ENCODE measurements around the gene PLXNB2.

Gene PLXNB2

DNA sequence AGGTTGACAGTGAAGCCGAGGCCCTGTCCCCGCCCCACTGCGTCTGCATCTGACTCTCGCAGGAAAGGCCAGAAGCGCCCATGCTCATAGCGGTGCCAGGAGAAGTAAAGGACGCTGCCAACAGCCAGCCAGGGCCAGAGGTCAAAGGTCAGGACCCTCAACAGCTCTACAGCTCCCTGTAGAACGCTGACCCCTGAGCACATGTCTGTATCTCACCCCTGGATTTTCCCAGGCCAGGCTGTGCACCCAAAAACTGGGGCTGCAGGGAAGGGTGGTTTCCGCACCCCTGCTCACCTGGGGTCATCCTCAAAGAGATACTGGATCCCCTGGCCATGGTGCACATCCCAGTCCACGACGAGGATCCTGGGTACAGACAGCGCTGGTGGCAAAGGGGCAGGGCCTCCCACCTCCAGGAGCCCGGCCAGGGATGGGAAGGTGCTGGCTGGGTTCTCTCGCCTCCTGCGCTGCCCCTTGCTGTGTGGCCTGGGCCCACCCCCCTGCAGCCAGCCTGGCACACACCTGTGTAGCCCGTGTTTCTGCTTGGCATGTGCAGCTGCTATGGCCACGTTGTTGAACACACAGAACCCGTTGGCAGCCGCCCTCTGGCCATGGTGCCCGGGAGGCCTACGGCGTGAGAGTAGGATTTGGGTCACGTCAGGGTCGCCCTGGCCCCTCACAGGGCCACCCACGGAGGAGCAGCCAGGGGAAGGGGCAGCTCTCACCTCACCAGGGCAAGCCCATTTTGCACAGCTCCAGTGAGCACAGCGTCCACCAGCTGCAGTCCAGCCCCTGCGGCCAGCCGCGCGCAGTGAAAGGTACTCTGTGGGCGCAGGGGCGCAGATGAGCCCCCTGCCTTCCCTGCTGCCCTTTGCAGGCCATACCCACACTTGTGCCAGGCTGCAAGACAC lies 57.9 kb downstream of the PLXNB2 start:
- DNase-seq = no peak

DNA sequence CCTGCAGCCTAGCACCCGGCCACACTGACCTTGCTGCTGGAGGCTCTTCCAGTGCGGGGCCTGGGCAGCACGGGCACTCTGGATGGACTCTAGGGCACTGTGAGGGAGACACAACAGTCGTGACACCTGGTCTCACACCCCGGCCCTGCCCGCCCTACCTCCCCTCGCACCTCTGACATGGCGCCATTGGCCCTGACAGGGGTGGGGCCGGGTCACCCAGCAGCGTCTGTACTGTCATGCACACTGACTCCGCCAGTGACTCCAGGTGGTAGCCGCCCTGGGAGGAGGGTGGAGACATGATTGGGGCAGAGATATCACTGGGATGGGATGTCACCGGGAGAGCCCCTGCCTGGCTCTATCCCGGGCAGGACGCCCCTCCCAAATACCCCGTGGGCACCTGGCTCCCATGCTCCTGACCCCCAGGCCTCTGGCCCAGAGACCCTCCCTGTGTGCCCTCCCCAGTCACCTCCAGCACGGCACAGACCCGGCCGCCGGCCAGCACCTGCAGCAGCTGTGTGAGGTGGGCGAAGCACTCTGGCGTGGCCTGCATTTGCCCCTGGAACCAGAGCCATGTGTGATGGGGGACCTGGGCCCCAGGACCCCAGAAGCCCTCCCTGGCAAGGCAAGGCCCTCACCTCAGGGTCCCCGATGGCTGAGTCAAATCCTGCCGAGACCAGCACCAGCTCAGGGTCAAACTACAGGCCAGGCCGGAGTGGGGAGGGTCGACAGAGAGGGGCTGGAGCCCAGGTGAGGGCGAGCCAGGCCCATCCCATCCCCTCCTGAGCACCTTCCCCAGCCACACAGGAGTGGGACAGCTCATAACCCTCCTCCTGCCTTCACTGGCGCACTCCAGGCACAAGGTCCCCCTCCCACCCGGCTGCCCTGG lies 59.0 kb downstream of the PLXNB2 start:
- DNase-seq = no peak

DNA sequence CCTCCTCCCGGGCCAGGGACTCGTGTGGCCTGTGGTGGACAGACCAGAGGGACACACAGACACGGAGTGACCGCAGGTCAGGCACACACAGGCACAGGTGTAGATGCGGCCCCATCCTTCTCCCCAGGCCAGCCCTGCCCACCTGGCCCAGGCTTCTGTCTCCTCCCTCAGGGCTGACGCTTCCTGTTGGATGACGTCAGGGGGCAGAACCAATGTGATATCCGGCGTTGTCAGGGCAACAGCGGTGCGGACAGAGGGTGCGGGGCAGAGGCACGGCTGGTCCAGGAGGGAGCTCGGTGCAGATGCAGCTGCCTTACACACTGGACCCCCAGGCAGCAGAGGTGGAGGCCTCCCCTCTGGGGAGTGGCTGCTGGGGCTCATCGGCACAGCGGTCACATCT lies 59.7 kb downstream of the PLXNB2 start:
- DNase-seq = peak; percentile 78

DNA sequence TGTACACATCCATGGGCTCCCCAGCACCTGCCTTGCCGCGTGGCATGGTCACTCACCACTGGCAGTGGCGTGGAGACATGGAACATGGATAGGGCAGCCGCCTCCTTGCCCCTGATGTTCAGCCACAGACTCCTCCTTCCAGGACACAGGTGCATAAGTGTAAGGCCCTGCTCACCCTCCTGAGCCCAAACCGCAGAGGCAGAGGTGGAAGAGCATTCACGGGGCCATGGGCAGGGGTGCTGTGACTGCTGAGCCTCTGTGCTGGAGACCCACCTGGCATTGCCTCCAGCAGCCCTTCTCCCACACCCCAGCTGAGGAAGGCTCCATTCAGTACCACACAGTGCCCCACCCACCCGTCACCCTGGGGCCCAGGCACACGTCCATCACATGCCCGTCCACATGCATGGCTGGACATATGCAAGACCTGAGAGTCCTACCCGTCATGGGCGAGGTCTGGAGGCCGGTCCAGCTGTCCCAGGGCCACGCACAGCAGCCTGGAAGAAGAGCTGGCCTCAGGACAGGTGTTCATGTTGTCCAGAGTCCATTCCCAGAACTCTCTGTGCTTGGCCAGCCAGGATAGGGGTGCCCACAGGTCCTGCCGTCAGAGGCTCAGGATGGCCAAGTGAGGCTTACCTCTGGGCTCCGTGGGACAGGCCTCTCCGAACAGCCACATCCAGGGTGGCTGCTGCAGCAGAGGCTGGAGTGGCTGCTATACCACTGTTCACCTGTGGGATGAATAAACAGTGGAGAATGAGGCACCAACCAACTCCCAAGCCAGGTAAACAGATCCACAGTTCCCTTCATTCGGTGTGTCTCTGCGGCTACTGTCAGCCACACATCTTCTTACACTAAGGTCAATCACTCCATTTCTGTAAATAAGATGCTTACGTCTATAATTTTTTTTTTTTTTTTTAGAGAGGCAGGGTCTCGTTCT lies 60.9 kb downstream of the PLXNB2 start:
- no peak for DNase-seq

DNA sequence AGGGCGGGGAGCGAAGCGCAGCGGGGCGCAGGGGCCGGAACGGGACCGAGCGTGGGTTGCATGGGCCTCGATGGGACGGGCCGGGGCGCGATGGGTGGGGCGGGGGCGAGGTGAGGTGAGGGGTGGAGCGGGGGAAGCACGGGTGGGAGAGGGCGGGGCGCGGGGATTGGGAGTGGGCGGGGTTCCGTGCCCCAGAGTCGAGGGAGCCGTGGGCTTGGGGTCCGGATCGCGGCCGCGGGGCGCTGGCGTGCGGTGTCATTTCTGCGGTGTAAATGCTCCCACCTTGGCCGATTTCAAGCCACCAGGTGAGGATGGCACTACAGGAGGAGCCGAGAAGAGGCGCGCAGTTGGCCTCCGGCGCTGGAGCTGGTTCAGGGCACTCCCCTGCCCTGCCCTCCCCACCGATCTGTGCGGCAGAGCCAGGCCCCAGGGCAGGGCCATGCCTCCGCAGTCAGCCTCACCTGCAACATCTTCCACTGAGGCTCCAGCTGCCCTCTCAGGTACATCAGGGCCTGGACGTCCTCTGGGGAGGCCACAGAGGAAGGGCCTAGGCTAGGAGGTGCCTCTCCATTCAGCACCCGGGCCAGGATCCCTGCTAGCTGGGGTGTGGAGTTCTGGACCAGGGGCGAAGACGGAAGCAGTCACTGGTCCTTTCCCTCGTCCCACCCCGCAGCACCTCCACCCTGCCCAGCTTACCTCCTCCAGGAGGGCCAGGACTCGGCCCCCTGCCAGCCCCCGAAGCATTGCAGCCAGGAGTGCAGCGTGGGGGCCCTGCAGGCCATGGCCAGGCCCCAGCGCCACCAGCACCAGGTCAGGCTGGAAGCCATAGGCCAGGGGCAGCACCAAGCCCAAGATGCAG lies 62.0 kb downstream of the PLXNB2 start:
- no peak for DNase-seq

DNA sequence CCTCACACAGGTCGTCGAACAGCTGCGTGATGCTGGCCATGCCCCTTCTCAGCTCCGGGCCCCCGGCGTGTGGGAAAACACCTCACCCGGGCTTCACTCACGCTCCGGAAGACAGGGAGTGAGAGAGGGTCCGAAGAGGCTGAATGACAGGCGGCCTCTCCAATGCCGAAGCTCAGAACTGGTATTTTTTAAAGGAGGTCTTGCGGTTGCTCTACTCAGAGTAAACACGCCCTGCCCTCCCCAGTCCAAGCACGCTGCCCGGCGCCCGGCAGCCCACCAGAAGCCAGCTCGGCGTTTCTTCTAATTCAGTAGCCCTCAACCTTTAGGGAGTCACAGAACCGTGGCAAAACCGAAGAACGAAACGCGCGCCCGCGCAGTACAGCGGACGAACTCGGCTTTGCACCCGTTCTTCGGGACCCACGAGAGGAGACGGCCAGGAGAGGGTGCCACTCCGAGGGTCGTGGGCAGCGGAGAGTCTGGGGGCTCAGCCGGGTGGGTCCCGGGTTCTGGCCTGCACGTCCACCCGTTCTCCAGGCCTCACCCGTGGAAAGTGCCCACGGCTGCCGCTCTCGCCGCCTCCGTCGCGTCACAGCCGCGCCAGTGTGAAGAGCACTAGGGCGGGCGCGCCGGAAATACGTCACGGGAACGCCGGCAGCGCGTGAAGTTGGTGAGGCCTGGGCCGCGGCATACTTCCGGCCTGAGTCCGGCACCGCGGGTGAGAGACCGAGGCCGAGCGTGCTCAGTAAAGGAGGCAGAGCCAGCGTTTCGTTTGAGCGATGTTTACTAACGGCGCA lies 62.8 kb downstream of the PLXNB2 start, which contains the start of gene TUBGCP6:
Gene TUBGCP6, minus strand, starts transcription at position 604 of the 794 bp plus-strand sequence. Its CDS starts 564 bp downstream, at position 40.
- DNase-seq = peak; percentile 95

DNA sequence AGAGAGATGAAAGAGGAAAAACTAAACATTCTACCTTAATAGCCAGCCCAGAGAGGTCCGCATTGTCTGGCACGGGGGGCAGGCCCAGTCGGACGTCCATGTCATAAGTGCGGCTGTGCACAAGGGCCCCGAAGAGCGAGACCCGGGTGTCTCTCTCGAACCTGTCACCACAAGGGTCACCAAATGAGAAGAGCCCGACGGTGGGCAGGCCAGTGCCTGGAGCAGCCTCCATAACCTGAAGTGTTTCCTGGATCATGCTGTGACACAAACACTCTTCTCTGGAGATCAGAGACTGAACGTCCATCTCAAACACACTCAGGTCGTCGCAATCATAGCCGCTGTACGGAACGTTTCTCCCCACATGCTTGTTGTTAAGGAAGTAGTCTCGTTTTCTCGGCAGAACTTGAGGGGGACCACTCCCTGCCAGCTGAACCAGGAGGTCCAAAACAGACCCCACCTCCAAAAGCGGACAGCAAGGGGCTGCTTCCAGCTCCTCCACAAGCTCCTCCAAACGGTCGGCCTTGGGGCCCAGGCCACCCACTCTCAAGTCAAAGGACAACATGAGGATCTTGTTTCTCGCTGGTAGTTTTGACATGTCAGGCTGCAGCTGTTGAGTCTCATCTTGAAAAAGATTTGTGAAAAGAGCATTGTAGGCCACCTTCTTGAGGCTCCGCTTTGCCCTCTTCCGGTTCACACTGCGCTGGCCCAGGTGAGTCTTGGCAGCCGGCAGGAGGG lies 63.6 kb downstream of the PLXNB2 start:
- DNase-seq = no peak

DNA sequence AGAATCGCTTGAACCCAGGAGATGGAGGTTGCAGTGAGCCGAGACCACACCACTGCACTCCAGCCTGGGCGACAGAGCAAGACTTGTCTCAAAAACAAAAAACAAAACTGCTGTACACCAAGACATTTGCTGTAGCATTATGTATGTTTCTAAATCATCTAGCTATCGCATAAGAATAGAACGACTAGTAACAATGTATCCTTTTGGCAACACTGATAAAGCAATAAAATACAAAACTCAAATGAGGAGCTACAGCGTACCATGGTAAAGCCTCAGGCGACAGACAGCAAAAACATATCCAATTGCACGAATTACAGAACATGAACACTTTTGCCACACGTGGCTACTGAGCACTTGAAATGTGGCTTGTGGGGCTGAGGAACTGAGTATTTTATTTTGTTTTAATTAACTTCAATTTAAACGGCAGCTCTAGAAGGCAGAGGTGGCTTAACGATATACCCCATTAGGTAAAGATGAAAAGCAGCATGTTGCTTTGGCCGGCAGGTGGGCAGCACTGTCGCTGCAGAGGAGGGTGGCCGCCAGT lies 65.0 kb downstream of the PLXNB2 start:
- DNase-seq = no peak

DNA sequence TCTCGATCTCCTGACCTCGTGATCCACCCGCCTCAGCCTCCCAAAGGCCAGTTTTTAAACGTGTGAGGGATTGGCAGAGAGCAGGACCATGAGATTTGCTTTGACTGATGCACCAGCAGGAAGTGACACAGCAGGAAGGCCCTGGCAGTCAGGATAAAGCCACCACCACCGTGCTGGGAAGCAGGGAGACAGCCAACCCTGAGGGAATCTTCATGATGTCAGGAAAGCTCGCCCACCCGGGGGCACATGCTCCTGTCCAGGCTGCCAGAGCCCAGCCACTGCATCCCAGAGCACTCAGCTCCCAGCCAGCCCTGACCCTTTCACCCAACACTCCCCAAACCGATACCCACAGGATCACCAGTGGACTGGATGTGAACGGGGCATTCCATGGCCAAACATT lies 68.7 kb downstream of the PLXNB2 start:
- no peak for DNase-seq

DNA sequence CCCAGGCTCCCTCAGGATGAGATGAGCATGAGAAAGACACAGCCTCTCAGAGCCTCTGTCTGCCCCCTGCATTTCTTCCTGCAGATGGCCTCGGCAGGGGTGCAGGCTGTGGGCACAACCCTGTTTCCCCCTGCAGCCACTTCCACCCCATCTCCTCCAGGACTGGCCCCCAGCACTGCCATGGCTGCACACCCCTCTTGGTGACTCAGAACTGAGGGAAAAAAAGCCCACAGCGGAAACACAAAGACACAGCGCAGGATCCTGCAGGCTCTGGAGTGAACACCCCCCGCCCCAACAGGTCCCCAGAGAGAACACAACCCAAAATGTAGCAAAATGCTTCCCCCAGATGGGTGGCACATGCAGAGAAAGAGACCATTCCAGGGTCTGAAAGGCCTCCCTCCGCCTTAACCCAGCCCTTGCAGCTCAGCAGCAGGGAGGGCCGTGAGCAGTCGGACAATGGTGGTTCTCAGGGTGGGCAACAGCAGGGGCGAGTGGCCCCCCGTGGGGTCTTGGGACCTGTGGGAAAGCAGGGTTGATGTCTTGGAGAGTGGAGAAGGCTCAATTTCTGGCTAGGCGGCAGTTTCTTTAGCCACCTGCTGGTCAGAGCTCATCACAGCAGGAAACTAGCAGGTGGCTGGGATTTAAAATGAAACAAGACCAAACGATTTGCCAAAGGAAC lies 70.6 kb downstream of the PLXNB2 start:
- DNase-seq = no peak

DNA sequence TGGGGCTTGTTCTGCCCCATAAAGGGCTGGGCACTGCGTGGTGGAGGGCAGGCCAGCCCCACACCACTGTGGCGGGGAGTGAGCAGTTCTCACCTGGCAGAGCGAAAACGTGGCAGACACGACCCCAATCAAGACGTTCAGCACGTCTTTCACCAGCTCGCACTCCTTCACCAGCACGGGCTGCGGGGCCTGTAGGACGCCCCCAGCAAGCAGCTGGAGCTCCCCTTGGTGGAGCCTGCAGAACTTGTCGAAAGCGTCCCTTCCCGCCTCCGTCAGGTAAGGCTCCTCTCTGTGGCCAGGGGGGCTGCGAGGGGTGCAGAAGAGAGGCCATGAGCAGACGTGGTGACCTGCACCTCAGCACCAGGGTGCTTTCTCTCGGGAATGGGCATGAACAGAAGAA lies 74.2 kb downstream of the PLXNB2 start:
- DNase-seq = no peak

DNA sequence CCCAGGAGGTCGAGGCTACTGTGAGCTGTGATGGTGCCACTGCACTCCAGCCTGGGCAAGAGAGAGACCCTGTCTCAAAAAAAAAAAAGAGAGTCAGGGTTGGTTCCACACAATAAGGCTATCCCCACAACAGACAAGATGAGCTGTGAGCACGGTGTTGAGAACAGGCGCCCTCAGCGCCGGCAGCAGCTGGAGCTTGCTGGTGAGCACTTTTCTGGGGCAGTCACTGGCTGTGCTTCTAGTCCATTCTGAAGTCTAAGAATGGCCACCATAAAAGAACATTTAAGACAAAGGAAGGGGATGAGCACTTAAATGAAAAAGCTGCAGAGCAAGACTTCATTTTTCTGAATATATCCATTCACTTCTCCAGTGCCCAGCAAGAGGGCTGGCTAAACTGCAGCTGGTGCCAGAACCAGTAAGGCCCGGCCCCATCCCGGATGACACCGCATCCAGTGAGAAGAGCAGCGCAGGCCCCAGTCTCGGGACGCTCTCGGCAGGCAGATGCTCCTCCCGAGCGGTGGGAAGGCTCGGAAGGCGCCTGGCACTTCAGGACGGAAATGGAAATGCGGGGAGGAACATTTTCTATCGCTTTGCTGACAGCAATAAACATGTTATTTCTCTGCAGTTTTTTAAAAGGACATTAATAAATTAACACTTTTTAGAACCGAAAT lies 74.8 kb downstream of the PLXNB2 start:
- no peak for DNase-seq

DNA sequence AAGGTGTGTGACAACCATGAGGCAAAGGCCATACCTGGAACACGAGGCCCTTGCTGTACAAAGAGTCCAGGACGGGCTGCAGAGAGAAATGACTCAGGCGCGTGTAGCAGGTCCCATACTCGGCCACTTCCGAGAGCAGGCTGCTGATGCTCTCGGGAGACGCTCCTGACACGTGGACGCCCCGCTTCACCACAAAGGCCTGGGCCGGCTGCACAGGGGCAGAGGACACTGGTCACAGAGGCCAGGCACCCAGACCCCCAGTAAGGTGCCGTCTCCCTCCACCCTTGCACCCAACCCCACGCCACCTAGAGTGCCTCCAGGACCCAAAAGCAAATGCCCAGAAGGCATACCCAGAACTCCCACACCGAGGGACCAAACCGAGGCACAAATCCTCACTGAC lies 78.1 kb downstream of the PLXNB2 start:
- no peak for DNase-seq

DNA sequence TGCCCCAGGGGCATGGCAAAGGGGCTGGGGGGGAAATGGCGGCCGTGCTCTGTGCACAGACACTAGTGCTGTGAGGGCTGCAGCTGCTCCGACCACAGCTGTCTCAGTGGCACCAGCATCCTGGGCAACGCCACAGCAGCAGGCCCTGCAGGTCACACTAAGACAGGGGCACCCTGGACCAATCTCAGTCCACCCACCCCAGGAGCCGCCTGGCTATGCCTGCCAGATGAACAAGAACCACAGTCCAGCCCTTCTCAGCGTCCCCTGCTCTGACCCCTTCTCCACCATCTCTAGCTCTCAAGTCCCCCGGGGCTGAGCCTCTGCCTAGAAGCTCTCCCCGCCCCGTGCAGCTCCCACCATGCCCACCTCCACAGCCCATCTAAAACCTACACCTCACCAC lies 79.1 kb downstream of the PLXNB2 start:
- no peak for DNase-seq

DNA sequence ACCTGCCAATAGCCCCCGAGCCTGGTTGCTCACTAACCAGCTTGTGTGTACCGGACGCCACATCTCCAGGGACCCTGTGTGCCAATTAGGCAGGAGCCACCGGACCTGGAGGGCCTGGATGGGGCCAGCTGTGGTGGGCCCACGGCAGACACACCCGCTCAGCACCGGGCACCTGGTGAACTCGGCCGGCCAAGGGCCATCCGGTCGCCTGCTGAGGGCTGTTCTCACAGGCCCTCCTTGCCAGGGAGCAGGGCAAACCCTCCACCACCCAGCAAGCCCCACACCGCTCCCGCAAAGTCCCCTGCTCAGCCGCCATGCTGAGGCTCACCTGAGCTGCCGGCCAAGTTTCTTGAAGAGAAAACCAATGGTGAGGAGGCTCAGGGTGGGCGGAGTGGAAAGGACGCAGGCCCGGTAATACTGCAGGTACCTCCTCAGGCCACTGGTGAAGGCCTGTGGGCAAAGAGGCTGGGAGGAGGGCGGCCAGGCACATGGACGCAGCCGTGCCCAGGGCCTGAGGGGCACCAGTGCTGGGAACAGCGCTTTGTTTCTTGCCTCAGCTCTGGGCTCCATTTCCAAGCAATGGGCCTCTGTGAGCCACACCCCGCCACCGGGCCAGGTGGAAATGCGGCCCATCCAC lies 79.7 kb downstream of the PLXNB2 start:
- no peak for DNase-seq

DNA sequence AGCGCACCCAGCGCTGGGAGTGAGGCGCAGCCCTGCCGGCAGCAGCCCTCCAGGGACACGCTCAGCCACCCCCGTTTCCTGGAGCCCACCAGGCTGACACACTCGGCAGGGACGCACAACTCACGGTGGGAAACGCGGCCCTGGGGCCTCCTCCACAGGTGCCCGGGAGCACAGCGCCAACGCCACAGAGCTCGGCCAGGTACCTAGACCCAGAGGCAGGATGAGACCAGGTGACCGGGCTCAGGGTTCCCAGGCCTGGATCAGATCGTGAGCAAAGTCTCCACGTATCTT lies 80.6 kb downstream of the PLXNB2 start:
- no peak for DNase-seq

DNA sequence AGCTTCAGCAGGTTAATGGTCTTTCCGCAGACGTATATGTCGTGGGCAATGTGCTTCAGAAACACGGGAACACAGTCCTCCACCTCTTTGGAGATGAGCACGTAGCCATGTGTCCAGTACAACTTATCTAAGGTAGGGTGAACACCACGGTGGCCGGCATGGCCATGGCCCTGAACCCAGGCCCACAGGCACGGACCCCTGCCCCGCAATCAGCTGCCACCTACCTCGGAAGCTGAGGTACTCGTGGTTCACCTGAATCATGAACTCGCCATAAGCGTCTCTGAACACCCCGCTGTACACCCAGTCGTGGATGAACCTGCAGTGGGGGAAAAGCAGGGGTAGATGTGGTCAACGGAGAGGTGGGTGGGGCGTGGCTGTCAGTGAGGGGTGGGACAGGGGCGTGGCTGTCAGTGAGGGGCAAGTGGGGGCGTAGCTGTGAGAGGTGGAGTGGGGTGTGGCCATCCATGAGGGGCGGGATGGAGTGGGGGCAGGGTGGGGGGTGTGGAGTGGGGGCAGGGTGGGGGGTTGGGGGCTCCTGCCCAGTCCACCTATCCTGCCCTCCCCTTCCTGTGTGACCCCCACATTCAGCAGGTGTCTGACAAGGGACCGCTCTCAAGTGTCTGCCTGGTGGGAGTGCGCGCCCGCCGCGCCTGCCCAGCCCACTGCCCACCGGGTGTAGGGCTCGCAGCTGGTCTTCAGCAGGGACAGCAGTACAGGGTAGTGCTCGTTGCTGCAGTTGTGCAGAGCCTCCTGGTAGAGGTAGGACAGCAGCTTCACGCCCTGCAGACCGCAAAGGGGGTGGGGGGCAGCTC lies 81.2 kb downstream of the PLXNB2 start:
- DNase-seq = no peak
